NOMO-1 treated with dmso at 0.1 percent for 144 hours (cell line): Measurements from ENCODE around the gene RNF212B.
"Not testable (repeated sequence)": the region's sequence is repeated elsewhere in the genome, so short reads cannot be mapped to it uniquely, and the experiment has no call there.

Experiments
- DNase-seq: peaks from one replicate; lab custom pipeline; 2025; ENCODE audit not compliant: unreplicated experiment; lab: John Stamatoyannopoulos, UW

The RNF212B gene

DNA sequence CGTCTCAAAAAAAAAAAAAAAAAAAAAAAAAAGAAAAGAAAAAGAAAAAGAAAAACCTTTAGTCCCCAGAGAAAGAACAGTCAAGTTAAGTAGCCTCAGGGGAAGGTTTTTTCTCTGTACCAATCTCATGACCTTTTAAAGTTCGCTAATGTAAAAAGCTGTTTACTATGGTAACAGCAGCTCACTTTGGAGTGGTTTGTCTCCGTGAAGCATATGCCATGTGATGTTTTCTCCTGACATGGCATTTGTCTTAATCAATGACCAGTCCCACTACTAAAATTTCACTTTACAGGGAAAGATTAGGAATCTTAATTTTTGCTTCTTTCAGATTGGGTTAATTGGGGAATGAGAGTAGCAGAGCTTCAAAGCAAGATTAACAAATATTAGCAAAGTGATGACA lies 4.3 kb downstream of the RNF212B start:
- no peak for DNase-seq

DNA sequence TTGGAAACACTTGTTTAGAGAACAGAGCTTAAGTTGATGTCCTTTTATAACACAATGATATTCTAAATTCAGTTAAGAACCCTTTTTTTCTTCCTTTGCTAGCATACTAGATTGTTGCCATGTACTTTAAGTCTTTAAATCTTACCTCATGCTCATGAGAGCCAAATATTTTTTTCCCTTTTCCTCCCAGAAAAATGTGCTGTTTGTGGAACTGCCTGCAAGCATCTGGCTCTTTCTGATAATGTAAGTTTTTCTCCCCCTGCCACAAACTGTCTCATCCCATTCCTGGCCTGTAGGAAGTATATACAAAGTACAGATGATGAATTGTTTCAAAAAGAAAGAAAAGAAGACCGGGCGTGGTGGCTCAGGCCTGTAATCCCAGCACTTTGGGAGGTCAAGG lies 5.3 kb downstream of the RNF212B start:
- DNase-seq = no peak

DNA sequence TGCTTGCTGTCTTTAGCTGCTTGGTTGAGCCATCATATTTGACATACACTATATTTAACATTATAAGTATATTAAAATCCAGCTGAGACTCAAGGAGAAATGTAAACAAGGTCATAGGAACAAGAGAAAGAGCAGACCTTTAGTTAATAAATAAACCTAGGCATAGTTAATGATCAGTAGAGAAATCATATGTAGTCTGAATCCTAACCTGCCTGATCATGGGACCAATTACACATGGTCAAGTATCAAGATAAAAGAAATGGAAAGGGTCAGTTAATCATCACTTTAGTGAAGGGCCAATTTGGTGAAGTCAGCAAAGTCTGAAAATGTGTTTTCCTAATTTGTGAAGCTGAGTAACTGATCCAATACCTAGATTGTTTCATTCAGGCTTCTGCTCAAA lies 7.5 kb downstream of the RNF212B start:
- DNase-seq = no peak

DNA sequence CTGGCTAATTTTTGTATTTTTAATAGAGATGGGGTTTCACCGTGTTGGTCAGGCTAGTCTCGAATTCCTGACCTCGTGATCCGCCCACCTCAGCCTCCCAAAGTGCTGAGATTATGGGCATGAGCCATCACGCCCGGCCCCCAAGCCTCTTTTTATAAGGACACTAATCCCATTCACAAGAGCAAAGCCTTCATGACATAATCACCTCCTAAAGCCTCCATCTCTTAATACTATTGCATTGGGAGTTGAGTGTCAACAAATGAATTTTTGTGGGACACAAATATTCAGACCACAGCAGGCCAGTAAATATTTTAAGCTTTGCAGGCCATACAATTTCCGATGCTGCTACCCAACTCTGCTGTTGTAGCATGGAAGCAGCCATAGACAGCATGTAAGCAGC lies 10.9 kb downstream of the RNF212B start:
- DNase-seq = no peak

DNA sequence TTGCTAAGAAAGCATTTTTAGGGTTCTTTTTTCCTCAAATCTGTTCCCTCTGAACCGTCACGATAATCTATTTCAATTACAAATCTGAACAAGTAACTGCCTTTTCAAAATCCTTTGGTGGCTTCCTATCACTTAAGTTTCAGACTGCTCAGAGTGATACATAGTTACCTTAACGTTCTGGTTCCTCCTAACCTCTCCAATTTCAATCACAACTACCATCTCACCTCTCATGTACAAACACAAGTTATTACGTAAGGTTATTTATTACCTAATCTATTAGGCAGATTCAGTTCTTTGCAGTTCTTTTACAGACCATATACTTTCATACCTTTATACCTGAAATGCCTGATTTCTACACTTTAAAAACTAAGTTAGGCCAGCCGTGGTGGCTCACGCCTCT lies 12.1 kb downstream of the RNF212B start:
- DNase-seq = no peak

DNA sequence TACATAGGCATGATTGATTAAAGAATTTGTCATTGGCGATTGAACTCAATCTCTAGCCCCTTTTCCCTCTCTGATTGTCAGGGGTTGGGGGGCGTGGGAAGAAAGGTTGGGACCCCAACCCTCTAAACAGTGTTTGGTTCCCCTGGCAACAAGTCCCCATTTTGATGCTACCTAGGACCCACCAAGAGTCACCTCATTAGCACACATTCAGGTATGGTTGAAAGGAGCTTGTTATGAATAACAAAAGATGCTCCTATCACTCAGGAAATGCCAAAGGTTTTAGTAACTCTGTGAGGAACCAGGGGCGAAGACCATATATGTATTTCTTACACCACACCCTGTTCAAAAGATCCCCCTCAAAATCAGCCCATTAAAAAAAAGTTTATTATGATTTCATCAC lies 14.3 kb downstream of the RNF212B start:
- DNase-seq = no peak

DNA sequence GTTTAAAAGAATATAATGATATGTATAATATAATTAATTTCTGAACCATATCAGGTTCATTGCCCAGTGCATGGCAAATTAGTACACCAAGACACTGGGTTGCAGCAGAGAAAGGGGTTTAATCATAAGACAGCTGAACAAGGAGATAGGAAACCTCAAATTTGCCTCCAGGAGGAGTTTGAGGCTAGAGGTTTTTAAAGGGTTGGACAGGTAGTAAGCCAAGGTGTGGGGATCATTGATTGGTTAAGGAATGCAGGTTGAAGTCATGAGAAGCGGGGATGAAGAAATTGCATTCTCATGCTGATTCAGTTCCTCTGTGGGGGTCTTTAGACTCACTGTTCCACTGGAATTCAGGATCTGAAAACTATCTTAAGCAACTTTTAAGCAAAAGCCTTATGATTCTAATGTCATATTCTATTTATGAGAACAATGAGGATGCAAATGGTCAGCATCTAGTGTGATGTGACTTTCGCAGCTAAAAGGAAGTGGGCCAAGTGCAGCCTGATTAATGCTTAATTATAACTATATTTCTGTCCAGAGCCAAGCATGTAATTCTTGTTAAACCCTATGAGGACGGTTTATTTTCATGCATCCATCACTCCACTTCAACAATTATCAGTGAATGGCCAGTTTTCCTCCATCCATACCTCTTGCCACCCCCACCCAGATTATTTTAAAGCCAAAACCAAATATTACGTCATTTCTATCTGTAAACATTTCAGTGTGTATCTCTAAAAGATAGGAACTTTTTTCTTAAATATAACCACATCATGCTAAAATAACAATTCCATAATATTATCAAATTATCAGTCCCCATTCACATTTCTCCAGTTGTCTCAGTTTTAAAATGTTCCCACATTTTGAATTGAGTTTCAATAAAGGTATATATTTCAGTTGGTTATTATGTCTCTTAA lies 14.9 kb downstream of the RNF212B start:
- DNase-seq = no peak

DNA sequence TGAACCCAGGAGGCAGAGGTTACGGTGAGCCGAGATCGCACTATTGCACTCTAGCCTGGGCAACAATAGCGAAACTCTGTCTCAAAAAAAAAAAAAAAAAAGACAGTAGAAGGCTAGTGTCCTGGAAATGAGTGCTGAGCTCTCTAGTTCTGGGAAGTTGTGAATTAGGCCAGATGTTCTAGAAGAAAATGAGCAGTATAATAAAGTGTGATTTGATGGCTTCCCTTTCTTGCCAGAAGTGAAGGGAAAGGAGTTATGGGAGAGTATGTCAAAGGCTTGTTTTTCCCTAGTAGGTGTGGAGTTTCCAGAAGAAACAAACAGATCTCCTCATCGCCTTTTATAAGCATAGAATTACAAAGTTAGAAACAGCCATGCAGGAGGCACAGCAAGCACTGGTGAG lies 20.5 kb downstream of the RNF212B start:
- no peak for DNase-seq

DNA sequence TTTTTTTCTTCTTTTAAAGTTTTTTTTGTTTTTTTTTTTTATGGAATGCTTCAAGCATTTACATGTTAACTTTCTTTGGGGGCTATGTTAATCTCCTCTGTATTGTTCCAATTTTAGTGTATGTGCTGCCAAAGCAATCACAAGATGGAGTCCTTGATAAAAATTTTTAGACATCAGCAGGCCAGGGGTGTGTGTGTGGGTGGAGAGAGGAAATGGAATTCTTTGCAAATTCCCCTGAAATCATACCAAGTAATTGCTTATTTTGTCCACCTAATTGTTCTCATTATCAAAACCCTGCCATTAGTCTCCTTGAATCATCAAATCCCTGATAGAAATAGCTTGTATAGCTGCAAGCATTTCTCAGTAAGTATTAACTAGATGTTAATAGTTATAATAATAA lies 21.7 kb downstream of the RNF212B start:
- DNase-seq = no peak

DNA sequence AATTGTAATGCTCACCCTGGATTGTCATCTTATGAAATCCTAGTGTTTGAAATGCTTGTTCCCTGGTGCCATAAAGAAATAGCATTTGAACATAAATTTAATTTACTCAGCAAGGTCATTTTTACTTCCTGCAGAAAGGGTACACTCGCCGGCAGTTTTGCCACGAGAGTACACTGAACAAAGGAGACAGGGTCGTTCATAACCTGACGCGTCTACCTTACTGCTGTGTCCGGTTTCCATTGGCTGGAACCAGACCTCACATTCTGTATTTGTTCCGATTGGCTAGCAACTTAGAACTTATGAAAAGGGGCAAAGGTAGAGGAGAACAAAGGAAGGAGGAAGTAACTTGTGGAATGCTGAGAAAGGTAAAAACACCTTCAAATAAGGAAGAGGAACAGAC lies 23.1 kb downstream of the RNF212B start:
- not testable (repeated sequence) for DNase-seq

DNA sequence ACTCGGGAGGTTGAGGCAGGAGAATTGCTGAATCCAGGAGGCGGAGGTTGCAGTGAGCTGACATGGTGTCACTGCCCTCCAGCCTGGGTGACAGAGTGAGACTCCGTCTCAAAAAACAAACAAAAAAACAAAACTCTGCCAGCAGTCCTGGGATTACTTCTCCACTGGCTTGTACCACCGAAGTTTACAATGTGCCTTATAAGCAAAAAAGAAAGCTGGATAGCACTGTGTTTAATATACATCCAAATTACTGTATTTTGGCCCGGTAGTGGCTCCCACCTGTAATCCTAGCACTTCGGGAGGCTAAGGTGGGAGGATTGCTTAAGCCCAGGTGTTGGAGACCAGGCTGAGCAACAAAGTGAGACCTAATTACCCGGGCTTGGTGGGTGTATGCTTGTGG lies 31.5 kb downstream of the RNF212B start:
- no peak for DNase-seq

DNA sequence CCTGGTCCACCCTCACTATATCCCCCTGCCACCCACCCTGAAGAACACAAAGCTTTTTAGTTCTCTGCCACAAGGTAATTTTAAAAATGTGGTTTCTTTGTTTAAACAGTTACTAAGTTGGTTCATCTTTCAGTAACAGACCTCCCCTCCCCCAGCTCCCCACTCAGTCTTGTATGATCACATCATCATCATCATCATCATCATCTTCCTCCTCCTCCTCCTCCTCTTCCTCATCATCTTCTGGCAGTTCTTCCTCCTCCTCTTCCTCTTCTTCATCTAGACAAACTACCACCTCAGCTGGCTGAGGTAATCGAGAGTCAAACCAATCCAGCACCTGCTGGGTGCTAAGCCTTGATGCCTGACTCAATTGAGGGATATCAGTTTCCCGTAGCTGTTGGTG lies 37.7 kb downstream of the RNF212B start:
- no peak for DNase-seq

DNA sequence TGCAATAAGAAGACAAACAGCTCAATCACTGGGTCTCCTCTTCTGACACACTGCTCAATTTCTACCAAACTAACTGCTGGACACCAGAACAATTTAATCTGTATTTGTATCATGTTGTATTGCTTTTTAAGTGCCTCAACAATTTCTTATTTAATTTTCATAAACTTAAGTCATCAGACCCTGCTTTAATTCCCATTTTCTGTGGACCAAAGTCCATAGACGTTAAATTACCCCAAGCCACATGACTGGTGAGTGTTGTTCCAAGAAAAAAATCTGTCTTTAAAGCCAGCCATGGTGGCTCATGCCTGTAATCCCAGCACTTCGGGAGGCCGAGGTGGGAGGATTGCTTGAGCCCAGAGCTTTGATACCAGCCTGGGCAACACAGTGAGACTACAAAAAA lies 39.5 kb downstream of the RNF212B start:
- DNase-seq = no peak

DNA sequence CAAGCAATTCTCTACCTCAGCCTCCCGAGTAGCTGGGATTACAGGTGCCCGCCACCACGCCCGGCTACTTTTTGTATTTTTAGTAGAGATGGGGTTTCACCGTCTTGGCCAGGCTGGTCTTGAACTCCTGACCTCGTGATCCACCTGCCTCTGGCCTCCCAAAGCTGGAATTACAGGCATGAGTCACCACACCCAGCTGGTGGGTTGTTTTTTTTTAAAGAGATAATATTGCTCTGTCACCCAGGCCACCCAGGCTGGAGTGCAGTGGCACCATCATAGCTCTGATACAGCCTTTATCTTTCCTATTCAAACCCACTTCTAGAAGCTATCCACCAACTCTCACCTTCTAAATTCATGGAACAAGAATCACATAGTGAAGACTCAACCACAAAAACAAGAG lies 40.2 kb downstream of the RNF212B start:
- DNase-seq = not testable (repeated sequence)

DNA sequence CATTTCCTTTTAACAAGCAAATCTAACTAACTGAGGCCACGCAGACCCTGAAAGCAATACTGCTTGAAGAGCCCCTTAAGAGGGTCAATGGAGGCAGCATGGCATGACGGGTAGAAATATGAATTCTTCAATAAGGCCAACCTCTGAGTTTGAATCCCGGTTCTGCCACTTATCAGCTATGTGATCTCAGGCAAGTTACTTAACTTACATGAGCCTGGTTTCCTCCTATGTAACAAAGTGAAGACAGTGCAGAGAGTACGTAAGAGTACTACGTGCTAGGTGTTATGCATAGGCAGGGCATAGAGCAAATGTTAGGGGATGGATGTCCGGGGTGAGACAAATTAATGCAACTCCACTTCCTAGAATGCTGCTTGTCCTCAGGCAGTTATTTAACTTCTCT lies 43.5 kb downstream of the RNF212B start:
- DNase-seq = no peak

DNA sequence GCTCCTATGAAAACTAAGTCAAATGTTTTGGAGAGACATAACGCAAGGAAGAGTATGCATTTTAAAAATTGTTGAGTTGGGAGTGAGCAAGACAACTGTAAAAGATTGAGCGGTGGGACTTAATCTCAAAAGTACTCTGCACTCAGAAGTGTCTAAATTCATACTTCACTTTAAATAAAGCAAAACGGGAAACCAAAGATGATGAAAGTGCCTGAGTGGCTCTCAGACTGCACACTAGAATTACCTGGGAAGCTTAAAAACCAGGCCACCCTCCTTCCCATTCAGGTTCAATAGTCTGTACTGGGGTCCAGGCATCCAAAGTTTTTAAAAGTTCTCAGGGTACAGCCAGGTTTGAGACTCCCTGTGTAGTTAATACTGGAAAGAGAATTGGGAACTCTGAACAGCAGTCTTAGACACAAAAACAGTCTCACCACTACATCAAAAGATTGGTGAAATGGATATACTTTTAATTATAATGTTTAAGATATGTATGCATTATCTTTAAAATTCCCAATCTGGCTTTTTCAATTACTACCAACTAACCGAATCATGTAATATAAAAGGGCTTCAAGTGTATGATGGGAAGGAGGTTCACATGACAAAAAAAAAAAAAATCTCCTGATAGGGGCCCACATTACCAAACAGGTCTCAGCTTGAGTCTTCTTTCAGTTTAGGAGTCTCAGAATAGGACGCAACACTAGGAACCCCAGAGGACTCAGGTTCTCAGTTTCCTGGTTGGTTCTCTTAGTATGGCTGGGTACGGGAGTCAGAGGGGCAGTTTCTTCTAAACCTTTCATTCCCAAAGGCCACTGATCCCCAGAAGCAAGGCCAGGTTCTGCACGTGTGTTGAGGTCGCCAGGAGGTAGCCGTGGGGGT lies 47.2 kb downstream of the RNF212B start:
- DNase-seq = peak; percentile 24

DNA sequence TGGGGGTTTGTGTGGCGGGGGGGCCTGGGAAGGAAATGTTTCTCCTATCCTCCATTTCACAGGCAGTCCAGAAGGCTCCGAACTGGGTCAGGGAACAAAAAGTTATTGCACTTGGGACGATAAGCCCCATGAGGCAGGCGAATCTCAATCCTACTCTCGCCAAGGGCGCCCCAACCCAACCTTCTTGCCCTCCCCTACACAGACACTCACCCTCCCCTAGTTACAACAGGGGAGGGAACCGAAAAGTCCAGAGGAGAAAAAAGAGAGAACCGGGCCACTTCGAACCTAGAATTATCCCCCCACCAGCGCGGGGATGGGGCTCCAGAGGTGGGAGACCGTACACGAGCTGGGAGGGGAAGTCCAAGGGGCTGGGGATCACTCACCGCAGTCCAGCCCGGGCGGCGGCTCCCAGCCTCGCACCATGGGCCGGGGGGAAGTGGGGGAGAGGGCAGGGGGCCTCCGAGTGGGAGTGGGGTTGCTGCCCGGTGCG lies 47.8 kb downstream of the RNF212B start:
- no peak for DNase-seq

DNA sequence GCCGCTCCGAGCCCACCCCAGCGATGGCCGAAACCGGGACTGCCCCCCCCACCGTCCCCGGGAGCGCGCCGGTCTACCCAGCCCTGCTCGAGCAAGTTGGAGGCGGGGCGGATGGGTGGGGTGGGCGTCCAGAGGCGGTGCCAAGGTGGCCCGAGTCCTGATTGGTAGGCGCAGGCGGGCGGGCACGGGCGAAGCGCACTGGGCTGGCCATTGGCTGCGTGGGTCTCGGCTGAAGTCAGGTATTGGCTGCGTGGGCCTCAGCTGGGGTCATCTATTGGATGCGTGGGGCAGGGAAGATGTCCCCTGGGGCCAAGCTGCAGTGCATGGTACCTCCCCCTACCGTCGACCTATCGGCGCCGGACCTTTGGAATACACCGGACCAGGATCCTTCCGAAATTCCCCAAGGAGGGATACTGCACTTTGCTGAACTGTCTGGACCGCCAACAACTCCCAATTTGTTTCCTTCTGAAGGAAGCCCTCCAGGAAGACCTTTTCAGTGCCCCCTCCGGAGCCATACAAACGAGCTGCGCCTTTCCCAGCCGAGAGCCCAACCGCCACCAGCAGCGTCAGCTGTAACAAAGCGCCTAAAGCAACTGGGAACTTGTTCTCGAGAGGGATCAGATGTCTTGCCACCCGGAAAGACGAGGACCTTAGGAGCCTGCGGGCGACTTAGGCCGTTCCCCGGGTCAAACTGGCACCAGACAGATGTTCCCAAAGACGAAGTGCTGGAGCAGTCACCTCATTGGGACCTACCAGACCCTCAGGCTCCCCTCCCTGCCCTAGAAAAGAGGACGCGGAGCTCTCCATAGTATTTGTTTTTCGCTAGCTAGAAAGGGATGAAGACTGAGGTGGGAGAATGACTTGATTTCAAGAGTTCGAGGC lies 48.5 kb downstream of the RNF212B start, which contains the start of gene HOMEZ:
TSS of gene HOMEZ (minus strand) at position 113 of the 882 bp plus-strand sequence. CDS start 180 bp downstream, outside the sequence.
- DNase-seq = peak; percentile 96

DNA sequence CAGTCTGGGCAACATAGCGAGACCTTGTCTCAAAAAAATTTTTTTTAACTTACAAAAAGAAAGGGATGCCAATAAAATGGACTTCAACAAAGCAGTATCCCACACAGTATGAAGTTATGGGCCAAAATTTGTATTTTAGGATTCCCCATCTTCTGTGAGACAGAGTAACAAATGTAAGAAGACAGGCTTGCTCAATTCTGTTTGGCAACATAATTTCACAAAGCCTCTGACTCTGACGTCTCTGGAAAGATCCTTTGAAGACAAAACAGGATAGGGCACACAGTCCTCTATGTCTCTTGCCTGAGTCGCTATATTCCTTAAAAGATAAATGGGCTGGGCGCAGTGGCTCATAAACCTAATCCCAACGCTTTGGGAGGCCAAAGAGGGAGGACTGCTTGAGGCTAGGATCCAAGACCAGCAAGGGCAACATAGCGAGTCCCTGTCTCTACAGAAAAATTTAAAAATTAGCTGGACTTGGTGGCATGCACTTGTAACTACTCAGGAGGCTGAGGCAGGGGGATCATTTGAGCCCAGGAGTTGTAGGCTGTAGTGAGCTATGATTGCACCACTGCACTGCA lies 49.3 kb downstream of the RNF212B start:
- DNase-seq = no peak
